HG03442 (cell line): ENCODE measurements around the gene DIS3L2.
"Not testable (repeated sequence)": the region's sequence is repeated elsewhere in the genome, so short reads cannot be mapped to it uniquely, and the experiment has no call there.

ENCODE experiments used
- ATAC-seq: cut with Tn5 transposase; IDR thresholded peaks from one replicate; pipeline ENCODE4 v1.9.1; 2021; ENCODE audit warnings: mild to moderate bottlenecking, moderate library complexity; ENCODE audit not compliant: unreplicated experiment

Gene DIS3L2

DNA sequence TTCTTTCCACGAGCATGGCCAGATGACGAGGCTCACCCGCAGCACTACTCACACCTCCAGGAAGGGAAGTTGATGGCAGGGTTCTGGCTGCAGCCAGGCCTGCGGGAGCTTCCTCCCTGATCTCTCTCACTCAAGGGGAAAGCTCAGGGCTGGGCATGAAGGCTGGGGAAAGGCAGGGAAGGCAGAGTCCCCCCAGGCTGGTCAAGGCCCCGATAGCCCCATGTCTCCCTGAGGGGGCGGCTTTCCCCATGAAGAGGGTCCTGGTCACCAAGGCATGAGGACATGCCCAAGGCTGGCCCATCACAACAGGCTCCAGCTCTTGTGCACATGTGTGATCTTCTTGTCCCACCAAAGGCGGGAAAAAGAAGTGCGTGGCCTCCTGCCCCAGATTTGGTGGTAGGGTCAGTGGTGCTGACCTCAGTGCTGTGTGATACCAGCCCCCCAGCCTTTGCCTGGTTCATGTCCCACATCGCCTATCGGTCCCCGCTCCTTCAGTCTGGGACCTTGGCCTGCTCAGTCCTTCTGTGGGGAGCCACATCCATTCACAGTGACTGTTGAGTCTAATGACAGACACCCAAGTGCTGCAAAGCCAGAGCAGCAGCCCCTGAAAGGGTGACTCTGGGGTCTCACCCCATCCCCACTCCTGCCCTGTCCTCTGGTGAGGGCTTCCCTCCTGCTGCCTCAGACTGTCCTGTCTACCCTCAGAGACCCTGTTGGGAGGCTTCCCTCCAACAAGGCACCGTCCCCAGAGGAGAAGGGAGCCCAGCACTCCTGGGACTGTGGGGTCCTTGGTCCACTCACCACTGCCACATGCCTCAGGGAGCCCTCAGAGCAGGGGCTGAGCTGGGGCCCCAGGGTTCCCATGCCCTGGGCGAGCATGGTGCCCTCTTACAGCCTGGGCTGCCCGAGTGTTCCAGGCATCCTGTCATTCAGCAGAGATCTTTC, 367.3 kb downstream of the DIS3L2 start:
- no peak for ATAC-seq

DNA sequence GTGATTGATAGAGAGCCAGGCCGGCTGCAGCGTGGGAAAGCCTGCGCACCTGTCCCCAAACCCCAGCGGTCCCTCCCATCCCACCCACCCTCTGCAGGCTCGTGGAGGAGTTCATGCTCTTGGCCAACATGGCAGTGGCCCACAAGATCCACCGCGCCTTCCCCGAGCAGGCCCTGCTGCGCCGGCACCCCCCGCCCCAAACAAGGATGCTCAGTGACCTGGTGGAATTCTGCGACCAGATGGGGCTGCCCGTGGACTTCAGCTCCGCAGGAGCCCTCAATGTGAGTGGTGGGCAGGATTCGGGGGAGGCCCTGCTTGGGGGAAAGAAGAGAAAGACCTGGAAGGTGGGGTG, 368.2 kb downstream of the DIS3L2 start:
- ATAC-seq: no peak

GRCh38 chr2:232330068-232330999, 368.8 kb downstream of the DIS3L2 start:
- no peak for ATAC-seq

- ATAC-seq: not testable (repeated sequence)
These were observed 369.5 kb downstream of the DIS3L2 start for GRCh38 chr2:232331061-232331460.

- ATAC-seq: not testable (repeated sequence)
These were observed 370.1 kb downstream of the DIS3L2 start for GRCh38 chr2:232331641-232332040.

DNA sequence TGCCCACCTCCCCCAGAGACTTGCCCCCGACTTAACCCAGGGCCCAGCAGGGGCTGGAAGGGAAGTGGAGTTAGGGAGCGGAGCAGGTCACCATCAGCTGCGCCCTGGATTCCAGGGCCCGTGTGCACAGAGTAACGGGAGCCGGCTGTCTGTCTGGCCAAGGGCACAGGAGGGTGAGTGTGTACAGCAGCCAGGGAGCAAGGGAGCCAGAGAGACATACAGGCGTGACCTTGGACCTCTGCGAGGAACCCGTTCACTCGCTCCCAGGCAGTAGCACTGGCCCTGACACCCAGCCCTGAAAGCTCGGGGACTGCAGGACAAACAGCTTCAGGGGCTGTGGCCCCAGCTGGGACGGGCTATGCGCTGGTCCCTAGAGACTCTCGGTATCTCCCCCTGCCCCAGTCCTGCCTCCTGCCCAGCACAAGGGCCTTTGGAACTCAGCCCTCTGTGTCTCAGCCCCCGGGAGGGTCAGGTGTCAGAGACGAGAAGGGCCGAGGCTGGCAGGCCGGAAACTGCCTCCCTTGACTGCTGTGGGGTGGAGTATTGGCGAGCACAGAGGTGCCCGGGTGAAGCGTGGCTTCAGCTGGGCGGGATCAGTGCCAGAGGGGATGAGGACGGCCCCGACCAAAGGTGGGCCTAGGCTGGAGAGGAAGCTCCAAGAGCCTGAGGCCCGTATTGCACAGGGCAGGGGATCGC, 370.9 kb downstream of the DIS3L2 start:
- not testable (repeated sequence) for ATAC-seq

GRCh38 chr2:232332940-232333259, 371.4 kb downstream of the DIS3L2 start:
- ATAC-seq: no peak

GRCh38 chr2:232333361-232334135, 372.0 kb downstream of the DIS3L2 start:
- ATAC-seq: no peak

DNA sequence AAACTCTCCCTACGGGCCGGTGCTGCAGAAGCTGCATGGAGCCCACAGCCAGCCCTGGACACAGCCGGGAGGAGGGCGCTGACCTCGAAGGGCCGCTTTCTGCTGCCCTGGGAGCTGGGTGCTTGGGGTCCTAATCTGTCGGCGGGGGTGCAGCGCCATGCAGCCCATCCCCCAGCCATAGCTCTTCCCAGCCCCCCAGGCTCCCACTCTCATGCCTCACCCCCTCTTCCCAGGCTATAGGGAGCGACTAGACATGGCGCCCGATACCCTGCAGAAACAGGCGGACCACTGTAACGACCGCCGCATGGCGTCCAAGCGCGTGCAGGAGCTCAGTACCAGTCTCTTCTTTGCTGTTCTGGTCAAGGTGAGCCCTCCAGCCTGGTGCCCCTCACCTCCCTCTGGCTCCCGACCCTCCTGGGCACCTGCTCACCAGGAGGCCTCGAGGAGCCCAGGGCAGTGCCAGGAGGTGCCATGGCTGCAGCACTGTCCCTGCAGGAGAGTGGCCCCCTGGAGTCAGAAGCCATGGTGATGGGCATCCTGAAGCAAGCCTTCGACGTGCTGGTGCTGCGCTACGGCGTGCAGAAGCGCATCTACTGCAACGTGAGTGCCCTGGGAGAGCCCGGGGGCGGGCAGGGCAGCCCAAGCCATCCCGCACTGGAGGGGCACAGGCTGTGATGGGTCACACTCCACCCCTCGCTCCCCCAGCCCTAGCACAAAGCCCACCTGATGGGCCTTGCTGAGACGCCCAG, 372.8 kb downstream of the DIS3L2 start:
- ATAC-seq: not testable (repeated sequence)

DNA sequence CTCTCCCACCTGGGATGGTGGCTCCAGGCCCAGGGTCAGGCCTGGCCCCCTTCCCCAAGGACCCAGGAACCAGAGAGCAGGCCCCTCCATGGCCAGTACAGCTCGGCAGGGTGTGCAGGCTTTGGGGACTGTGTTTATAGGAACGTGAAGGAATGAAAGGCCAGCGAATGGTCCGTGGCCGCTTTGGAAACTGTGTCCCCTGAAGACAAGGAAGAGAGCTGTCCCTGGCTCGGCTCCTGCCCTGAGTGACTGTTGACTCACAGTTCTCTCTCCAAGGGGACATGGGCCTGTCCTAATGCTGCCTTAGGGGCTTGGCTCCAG, 373.3 kb downstream of the DIS3L2 start:
- not testable (repeated sequence) for ATAC-seq

DNA sequence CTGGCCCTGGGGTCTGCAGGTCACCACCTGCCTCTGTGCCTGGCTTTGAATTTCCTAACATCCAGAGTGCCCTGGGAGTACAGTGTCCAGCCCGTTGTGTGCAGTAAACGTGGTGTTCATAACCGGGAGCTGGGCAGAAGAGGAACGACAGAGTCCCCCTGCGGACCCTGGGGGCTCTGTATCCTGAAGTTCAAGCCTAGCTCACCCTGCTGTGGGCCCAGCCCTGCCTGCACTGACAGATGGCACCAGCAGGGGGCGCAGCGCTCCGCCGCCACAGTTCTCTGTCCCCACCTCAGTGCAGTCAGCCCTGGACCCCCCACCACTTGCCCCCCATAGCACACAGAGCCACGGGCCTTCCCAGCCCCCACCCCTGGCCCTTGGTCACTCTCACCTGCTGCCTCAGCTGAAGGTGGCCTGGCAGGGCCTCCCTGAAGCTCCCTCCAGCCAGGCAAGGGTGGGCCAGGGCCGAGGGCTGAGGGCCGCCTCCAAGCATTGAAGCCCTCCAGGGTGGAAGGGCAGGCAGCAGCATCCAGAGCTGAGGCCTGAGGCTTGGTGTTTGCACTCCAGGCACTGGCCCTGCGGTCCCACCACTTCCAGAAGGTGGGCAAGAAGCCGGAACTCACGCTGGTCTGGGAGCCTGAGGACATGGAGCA, 373.8 kb downstream of the DIS3L2 start:
- not testable (repeated sequence) for ATAC-seq

DNA sequence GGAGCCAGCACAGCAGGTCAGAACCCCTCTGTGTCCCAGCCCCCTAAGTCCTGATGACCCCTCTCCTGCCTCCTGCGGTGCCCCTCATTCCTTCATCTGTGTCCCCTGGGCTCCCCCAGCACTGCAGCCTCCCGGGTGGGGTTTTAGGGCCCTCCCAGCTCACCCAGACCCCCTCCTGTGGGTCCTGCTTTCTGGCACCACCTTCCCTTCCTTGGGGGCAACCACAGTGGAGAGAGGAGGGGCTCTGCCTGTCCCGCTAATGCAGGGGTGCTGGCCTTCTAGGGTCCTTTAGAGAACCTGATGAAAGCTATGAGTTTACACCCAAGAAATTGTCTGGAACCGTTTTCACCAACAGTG, 374.3 kb downstream of the DIS3L2 start:
- no peak for ATAC-seq

DNA sequence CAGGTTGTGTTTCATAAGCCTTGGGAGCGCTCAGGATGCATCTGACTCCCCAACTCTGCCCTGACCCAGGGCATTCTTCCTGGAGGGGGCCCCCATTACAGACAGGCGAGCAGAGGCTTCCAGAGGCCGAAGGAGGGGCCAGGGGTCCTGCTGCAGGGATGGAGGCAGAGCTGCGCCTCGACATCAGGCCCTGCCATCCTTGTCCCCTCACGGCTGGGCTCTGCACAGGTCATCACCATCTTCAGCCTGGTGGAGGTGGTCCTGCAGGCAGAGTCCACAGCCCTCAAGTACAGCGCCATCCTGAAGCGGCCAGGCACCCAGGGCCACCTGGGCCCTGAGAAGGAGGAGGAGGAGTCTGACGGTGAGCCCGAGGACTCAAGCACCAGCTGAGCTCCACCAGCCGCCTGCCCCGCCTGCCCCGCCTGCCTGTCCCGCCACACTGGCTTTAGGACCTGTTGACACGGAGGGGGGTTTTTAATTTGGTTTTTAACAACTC, 374.8 kb downstream of the DIS3L2 start:
- ATAC-seq: no peak

DNA sequence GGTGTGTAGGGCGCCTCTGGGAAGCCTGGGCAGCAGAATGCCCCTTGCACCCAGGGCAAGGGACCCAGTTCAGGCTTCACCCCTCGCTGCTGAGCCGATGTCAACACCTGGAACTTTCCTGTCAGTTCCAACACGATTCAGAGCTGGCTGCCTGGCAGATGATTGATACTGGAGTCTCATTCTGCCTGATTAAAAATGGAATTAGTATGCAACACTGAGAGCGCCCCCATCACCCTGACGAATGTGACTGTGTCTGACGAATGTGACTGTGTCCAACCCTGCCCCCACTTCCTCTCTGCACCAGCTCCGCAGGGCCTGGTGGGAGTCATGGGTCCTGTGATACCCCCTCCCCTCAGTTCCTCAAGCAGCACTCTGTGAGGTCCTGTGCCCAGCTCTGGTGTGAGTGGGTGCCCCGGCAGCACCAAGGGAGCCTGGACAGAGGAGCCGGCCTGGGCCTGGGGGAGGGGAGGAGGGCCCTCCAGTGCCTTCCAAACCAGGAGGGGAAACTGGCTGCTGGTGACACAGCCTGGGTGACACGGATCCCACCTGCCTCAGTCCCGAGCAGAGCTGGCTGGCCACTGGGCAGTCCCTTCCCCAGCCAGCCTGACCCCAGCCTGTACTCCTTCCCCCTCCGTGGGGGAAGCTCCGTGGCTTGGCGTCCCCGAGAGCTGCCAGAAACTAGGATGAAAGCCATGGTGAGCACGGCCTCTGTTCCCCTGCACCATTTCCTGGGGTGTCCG, 375.6 kb downstream of the DIS3L2 start:
- ATAC-seq: no peak

DNA sequence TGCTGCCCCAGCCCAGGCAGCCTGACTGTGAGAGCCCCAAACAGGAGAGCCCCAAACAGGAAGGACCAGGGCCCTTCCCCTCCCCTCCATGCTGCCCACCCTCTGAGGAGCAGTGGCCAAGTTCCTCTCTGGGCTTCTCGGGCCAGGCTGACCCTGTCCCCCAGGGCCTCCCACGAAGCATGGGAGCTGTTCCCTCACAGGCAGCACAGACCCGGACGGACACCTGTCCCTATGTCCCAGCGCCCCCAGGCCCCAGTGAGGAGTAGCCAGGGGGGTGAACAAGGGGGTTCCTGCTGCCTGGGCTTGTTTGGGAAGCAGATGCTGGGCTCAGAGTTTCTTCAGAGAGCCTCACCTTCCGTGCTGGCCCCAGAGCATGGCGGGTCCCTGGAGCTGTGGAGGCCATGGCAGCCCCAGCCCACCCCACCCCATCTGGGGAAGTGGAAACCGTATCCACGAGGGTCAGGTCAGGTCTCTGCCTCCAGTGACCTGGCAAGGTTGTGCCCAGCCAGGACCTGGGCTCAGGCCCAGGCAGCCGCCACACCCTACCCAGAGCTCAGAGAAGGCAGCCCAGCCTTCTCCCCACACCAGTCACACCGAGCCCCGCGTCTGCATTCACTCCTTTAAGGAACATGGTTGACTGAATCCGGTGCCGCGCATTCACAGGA, 376.7 kb downstream of the DIS3L2 start:
- ATAC-seq: not testable (repeated sequence)

DNA sequence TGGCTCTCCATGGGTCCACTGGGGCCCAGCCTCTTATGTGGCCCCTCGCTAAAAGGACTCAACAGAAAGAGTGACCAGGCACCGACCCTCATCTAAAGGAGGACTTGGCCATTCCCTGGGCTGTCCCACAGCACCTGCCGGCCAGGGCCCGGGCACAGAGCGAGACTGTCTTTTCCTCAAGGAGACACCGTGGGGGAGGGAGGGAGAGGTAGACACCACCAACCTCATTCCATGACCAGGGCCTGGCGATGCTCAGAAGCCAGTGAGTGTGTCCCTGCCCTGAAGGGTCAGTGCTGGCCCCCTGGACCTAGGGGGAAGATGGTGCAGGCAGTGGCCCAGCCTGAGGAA, 377.2 kb downstream of the DIS3L2 start:
- no peak for ATAC-seq

DNA sequence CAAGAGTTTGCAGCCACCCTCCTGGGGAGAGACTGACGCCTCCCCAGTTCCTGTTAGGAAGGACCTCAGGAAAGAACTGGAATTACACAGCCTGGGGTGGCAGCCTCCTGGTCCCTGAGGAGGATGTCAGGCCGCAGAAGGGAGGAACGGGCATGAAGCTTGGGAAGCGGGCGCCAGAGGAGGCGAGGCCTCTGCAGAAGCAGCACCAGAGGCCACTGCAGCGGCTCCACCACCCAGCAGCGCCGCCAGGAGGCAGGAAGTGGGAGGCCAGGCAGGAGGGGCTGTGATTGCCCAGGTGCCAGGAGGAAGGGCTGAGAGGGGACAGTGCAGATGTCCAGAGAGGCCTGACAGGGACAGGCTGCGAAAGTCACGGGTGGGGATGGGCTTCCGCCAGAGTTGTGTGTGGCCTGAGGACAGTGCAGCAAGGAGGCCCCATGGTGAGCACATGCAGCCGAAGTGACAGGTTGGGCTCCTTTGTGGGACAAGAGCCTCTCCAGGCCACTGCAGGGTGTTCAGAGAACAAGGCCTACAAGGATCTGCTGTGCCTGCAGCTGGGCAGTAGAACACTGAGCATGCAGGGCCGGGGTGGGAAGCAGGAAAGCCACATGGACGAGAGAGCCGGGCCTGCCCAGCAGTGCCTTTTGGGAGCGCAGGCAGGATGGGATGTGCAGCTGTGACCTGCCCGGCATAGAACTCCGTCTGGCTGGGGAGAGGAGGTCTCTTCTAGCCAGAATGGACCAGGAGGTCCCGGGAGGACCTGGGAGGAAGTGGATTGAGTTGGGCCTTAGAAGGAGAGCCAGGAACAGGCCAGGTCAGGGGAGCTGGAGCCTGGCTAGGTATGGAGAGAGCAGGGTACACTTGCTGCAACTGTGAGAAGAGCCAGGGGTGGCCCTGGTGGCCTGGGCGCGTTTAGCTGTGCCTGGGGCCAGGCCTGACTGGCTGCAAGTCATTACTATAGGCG, 377.9 kb downstream of the DIS3L2 start:
- no peak for ATAC-seq
